ENCODE measurements around the gene ACSM2A.
"Not testable (repeated sequence)": the region's sequence is repeated elsewhere in the genome, so short reads cannot be mapped to it uniquely, and the experiment has no call there.

DNA sequence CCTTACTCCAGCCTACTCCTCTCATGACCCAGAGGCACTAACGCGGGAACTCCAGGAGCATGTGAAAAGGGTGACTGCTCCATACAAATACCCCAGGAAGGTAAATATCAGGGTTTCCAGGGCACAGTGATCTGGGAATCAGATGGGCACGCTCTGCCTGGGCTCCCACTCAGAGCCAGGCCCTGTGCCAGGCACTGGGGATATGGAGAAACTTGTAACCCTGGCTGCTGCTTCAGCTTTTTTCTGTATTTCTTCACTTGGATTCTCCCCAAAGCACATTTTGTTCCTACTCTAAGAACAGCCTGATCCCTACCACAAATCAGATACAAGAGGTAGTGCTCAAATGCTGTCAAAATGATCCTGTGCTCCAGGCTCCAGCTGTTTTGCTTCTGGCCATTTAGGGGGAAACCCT lies 11.5 kb upstream of the ACSM2A start:
- TF ChIP-seq, protein P1, sequence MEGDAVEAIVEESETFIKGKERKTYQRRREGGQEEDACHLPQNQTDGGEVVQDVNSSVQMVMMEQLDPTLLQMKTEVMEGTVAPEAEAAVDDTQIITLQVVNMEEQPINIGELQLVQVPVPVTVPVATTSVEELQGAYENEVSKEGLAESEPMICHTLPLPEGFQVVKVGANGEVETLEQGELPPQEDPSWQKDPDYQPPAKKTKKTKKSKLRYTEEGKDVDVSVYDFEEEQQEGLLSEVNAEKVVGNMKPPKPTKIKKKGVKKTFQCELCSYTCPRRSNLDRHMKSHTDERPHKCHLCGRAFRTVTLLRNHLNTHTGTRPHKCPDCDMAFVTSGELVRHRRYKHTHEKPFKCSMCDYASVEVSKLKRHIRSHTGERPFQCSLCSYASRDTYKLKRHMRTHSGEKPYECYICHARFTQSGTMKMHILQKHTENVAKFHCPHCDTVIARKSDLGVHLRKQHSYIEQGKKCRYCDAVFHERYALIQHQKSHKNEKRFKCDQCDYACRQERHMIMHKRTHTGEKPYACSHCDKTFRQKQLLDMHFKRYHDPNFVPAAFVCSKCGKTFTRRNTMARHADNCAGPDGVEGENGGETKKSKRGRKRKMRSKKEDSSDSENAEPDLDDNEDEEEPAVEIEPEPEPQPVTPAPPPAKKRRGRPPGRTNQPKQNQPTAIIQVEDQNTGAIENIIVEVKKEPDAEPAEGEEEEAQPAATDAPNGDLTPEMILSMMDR (IDR thresholded peaks at IDR 0.05): not testable (repeated sequence)
- not testable (repeated sequence) for TF ChIP-seq POLR2A (IDR thresholded peaks at IDR 0.05)
